ENCODE data around the gene ADRB2. TPM values are rescaled to one million over a fixed set of nuclear protein-coding genes. Genes with fewer than 3 reads are reported as not detected.

Gene ADRB2
- total RNA-seq, 3 donors from 2014 or later, result 0.18 to 0.54 (median 0.26) TPM

- ATAC-seq, result no peak
- DNase-seq, result no peak
- peaks cover 71% of the 10 kb centered on the region for H3K4me1 Mint-ChIP-seq (ENCODE audit: low read depth)
- no peaks in the 10 kb centered on the region for H3K9me3 Mint-ChIP-seq
- peak overlapping the region; percentile 83 for H3K4me3 Mint-ChIP-seq
- H3K27me3 Mint-ChIP-seq (ENCODE audit: low read depth), result no peaks in the 10 kb centered on the region
- H3K36me3 Mint-ChIP-seq (ENCODE audit: insufficient read depth), result no peaks in the 10 kb centered on the region
These were observed 3.8 kb downstream of the ADRB2 start for GRCh38 chr5:148830211-148830610.

- no peak for ATAC-seq
- no peak for DNase-seq
- H3K4me1 Mint-ChIP-seq (ENCODE audit: low read depth), result peaks cover 74% of the 10 kb centered on the region
- H3K9me3 Mint-ChIP-seq, result no peaks in the 10 kb centered on the region
- H3K27me3 Mint-ChIP-seq (ENCODE audit: low read depth), result no peaks in the 10 kb centered on the region
- peak overlapping the region; percentile 20 for H3K4me3 Mint-ChIP-seq
- peaks cover 1% of the 10 kb centered on the region for H3K36me3 Mint-ChIP-seq (ENCODE audit: insufficient read depth)
These were observed 5.5 kb downstream of the ADRB2 start for GRCh38 chr5:148831590-148832565.

GRCh38 chr5:148833122-148833521 is 6.7 kb downstream of the ADRB2 start:
- peaks cover 71% of the 10 kb centered on the region for H3K4me1 Mint-ChIP-seq (ENCODE audit: low read depth)
- no peak for ATAC-seq
- H3K9me3 Mint-ChIP-seq, result no peaks in the 10 kb centered on the region

GRCh38 chr5:148833925-148834324 is 7.5 kb downstream of the ADRB2 start:
- H3K4me1 Mint-ChIP-seq (ENCODE audit: low read depth), result peaks cover 64% of the 10 kb centered on the region
- H3K4me3 Mint-ChIP-seq, result no peak overlapping the region
- DNase-seq, result no peak
- no peaks in the 10 kb centered on the region for H3K27me3 Mint-ChIP-seq (ENCODE audit: low read depth)
- H3K9me3 Mint-ChIP-seq, result no peaks in the 10 kb centered on the region
- no peak for ATAC-seq
- H3K36me3 Mint-ChIP-seq (ENCODE audit: insufficient read depth), result peaks cover 1% of the 10 kb centered on the region

More at GRCh38 chr5:148833122-148833521, 6.7 kb downstream of the ADRB2 start:
- no peak for DNase-seq
- peaks cover 1% of the 10 kb centered on the region for H3K36me3 Mint-ChIP-seq (ENCODE audit: insufficient read depth)
- no peaks in the 10 kb centered on the region for H3K27me3 Mint-ChIP-seq (ENCODE audit: low read depth)
- H3K4me3 Mint-ChIP-seq, result no peak overlapping the region

DNA sequence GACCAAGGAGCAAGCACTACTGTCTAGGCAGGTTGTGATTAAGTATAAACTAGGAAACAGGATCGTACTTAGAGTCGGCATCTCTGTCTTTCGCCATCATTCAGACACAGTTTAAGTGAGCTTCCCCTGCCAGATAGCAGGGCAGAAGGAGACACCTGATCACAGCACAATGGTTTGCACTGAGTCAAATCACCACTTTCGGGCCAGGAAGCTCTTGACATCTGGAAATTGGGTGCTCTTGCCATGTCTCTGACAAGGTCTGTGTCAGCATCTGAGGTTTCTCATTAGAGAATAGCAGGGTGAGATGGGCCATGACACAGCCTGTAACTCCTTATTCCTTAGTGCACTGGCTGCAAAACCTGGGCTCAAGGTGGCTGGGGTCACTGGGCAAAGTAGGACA is 8.3 kb downstream of the ADRB2 start:
- Mint-ChIP-seq H3K9me3 (no peaks in the 10 kb centered on the region), H3K36me3 (ENCODE audit: insufficient read depth) (peaks cover 3% of the 10 kb centered on the region), H3K4me3 (no peak overlapping the region), H3K27me3 (ENCODE audit: low read depth) (no peaks in the 10 kb centered on the region), H3K4me1 (ENCODE audit: low read depth) (peaks cover 67% of the 10 kb centered on the region)
- DNase-seq (no peak), ATAC-seq (peak in 1 of 2 donors; percentile 58)

GRCh38 chr5:148836272-148837250 is 10.2 kb downstream of the ADRB2 start:
- no peak for ATAC-seq
- H3K4me3 Mint-ChIP-seq, result no peak overlapping the region
- no peaks in the 10 kb centered on the region for H3K27me3 Mint-ChIP-seq (ENCODE audit: low read depth)
- no peaks in the 10 kb centered on the region for H3K9me3 Mint-ChIP-seq
- peaks cover 59% of the 10 kb centered on the region for H3K4me1 Mint-ChIP-seq (ENCODE audit: low read depth)
- H3K36me3 Mint-ChIP-seq (ENCODE audit: insufficient read depth), result peaks cover 3% of the 10 kb centered on the region
- no peak for DNase-seq

GRCh38 chr5:148837383-148837782 is 11.0 kb downstream of the ADRB2 start:
- Mint-ChIP-seq H3K36me3 (ENCODE audit: insufficient read depth) (peaks cover 3% of the 10 kb centered on the region), H3K9me3 (no peaks in the 10 kb centered on the region), H3K27me3 (ENCODE audit: low read depth) (no peaks in the 10 kb centered on the region), H3K4me1 (ENCODE audit: low read depth) (peaks cover 59% of the 10 kb centered on the region), H3K4me3 (no peak overlapping the region)
- DNase-seq (no peak), ATAC-seq (no peak)

DNA sequence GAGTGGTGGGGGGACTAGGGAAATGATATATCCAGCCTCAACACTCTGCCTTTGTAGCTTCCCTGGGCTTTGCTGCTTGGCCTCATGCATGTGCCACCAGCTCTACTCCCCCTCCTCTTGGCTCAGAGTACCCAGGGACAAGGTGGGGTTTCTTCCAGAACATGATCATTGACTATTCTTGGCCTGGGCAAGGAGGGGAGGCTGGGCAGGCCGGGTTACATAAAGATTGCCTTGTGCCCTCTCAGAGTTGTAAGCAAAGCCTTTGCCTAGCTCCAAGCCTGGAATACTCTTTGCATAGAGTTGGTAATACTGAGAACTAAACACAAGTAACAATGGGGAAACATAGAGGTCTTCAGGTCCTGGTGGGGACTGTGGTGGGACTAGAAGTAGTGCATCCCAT is 11.9 kb downstream of the ADRB2 start:
- Mint-ChIP-seq H3K4me3 (no peak overlapping the region), H3K9me3 (no peaks in the 10 kb centered on the region), H3K36me3 (ENCODE audit: insufficient read depth) (peaks cover 3% of the 10 kb centered on the region), H3K4me1 (ENCODE audit: low read depth) (peaks cover 53% of the 10 kb centered on the region), H3K27me3 (ENCODE audit: low read depth) (no peaks in the 10 kb centered on the region)
- DNase-seq, result no peak
- ATAC-seq, result no peak

DNA sequence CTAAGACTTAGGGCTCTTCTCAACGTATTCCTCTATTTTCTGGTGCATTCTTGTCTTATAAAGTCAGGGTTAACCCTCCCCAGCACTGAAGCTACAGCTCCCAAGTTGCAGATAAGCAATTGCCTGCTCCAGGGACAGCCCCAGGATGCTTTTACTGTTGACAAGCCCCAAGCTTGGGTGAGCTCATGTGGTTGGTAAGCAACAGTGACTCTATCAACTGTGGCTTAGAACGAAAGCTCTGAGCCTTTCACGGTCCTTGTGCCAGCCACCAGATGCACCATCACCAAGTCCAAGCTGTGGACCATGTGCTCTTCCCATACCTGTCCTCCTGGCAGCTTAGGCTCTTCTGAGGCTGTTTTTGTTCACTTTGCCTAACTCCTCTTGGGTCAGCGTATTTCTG is 13.5 kb downstream of the ADRB2 start:
- DNase-seq (no peak), ATAC-seq (peak in 1 of 2 donors; percentile 60)
- Mint-ChIP-seq H3K4me1 (ENCODE audit: low read depth) (peaks cover 51% of the 10 kb centered on the region), H3K4me3 (no peak overlapping the region), H3K9me3 (no peaks in the 10 kb centered on the region), H3K36me3 (ENCODE audit: insufficient read depth) (peaks cover 3% of the 10 kb centered on the region), H3K27me3 (ENCODE audit: low read depth) (no peaks in the 10 kb centered on the region)

GRCh38 chr5:148840531-148840930 is 14.1 kb downstream of the ADRB2 start:
- Mint-ChIP-seq H3K36me3 (ENCODE audit: insufficient read depth) (peaks cover 3% of the 10 kb centered on the region), H3K9me3 (no peaks in the 10 kb centered on the region), H3K27me3 (ENCODE audit: low read depth) (no peaks in the 10 kb centered on the region), H3K4me1 (ENCODE audit: low read depth) (peaks cover 53% of the 10 kb centered on the region), H3K4me3 (no peak overlapping the region)
- ATAC-seq (no peak), DNase-seq (no peak)

DNA sequence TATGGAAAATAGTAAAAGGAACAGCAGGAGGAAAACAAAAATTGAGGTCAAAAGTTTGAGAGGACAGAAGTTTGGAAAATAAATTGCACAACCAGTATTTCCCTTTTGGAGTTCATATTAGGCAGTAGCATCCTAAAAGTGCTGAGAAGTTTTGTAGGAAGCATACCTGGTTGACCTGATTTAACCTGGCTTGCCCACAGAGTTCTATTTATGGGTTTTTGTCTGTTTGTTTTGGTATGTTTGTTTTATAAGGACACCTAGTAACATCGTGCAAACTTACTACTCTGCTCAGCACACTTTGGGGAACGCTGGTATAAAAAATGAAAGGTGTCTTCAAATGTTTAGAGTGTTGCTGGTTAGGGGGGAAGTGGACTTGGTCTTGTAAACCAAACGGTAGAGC is 15.1 kb downstream of the ADRB2 start:
- DNase-seq, result no peak
- peaks cover 1% of the 10 kb centered on the region for H3K36me3 Mint-ChIP-seq (ENCODE audit: insufficient read depth)
- H3K27me3 Mint-ChIP-seq (ENCODE audit: low read depth), result no peaks in the 10 kb centered on the region
- ATAC-seq, result no peak
- H3K9me3 Mint-ChIP-seq, result no peaks in the 10 kb centered on the region
- peaks cover 51% of the 10 kb centered on the region for H3K4me1 Mint-ChIP-seq (ENCODE audit: low read depth)
- no peak overlapping the region for H3K4me3 Mint-ChIP-seq

- Mint-ChIP-seq H3K36me3 (ENCODE audit: insufficient read depth) (peaks cover 1% of the 10 kb centered on the region), H3K9me3 (no peaks in the 10 kb centered on the region), H3K27me3 (ENCODE audit: low read depth) (no peaks in the 10 kb centered on the region), H3K4me1 (ENCODE audit: low read depth) (peaks cover 50% of the 10 kb centered on the region), H3K4me3 (no peak overlapping the region)
- ATAC-seq (no peak), DNase-seq (no peak)
These were observed 15.8 kb downstream of the ADRB2 start for GRCh38 chr5:148842161-148842560.

- Mint-ChIP-seq H3K9me3 (peaks cover 4% of the 10 kb centered on the region), H3K4me1 (ENCODE audit: low read depth) (peaks cover 56% of the 10 kb centered on the region), H3K27me3 (ENCODE audit: low read depth) (no peaks in the 10 kb centered on the region), H3K4me3 (no peak overlapping the region), H3K36me3 (ENCODE audit: insufficient read depth) (peaks cover 3% of the 10 kb centered on the region)
- no peak for DNase-seq
- ATAC-seq, result no peak
These were observed 17.3 kb downstream of the ADRB2 start for GRCh38 chr5:148843510-148844318.
